ENCODE data around the gene SLC66A1.

The SLC66A1 gene

GRCh38 chr1:19377812-19378718 is 65.9 kb downstream of the SLC66A1 start:
- DNase-seq (ENCODE audit: low spot score), result no peak
